Hepatocyte (in vitro differentiated cells): ENCODE measurements around the gene PRCC. TPM values are rescaled to one million over a fixed set of nuclear protein-coding genes. Genes with fewer than 3 reads are reported as not detected.
A peak's percentile ranks its signal among the peaks of the same experiment; 100 is the strongest.

Experiments used
- DNase-seq: peaks from one replicate; pipeline ENCODE4 v3.0.0-alpha.2; 2016; ENCODE audit warnings: low spot score
- H2AFZ ChIP-seq: fragments of 200-600 bp; sonication (generic); 2 replicates; pipeline ENCODE4 v1.6.0; 2016; ENCODE audit warnings: antibody characterized with exemption, mild to moderate bottlenecking
- H3K27ac ChIP-seq: fragments of 200-600 bp; sonication (generic); 2 replicates; pipeline ENCODE4 v1.5.1; 2016; ENCODE audit warnings: mild to moderate bottlenecking
- H3K27me3 ChIP-seq: fragments of 200-600 bp; sonication (generic); 2 replicates; pipeline ENCODE4 v1.6.1; 2016
- H3K36me3 ChIP-seq: fragments of 200-600 bp; sonication (generic); replicated peaks from 2 replicates; pipeline ENCODE4 v1.5.1; 2016; ENCODE audit warnings: low read depth; ENCODE audit not compliant: insufficient read depth
- H3K4me1 ChIP-seq: fragments of 200-600 bp; sonication (generic); 2 replicates; pipeline ENCODE4 v1.5.1; 2016; ENCODE audit warnings: mild to moderate bottlenecking, moderate library complexity; ENCODE audit not compliant: insufficient read depth
- H3K4me2 ChIP-seq: fragments of 200-600 bp; sonication (generic); 2 replicates; pipeline ENCODE4 v1.6.0; 2016
- H3K4me3 ChIP-seq: fragments of 200-600 bp; sonication (generic); 2 replicates; pipeline ENCODE4 v1.5.1; 2016; ENCODE audit warnings: mild to moderate bottlenecking
- H3K79me2 ChIP-seq: fragments of 200-600 bp; sonication (generic); 2 replicates; pipeline ENCODE4 v1.6.0; 2017; ENCODE audit warnings: mild to moderate bottlenecking
- H3K9me2 ChIP-seq: fragments of 200-600 bp; sonication (generic); replicated peaks from 2 replicates; pipeline ENCODE4 v1.6.0; 2017; ENCODE audit warnings: mild to moderate bottlenecking; ENCODE audit not compliant: insufficient read depth
- H3K9me3 ChIP-seq: fragments of 200-600 bp; sonication (generic); 2 replicates; pipeline ENCODE4 v1.5.1; 2016; ENCODE audit warnings: low read depth, mild to moderate bottlenecking
- H4K20me1 ChIP-seq: fragments of 200-600 bp; sonication (generic); 2 replicates; pipeline ENCODE4 v1.6.0; 2016; ENCODE audit warnings: mild to moderate bottlenecking; ENCODE audit not compliant: insufficient read depth, poor library complexity, severe bottlenecking
- EZH2 ChIP-seq: fragments of 200-600 bp; sonication (generic); IDR thresholded peaks from 2 replicates; pipeline ENCODE4 v1.6.1; 2016; ENCODE audit warnings: antibody characterized with exemption, mild to moderate bottlenecking, borderline replicate concordance
- EZH2phosphoT487 ChIP-seq: fragments of 200-600 bp; sonication (generic); IDR thresholded peaks from one replicate; pipeline ENCODE4 v1.6.1; 2018; ENCODE audit warnings: antibody characterized with exemption, mild to moderate bottlenecking, low read depth, moderate library complexity; ENCODE audit not compliant: unreplicated experiment, severe bottlenecking
- WGBS: methylation state at CpG from one replicate; pipeline ENCODE4 v1.1.6; 2016; ENCODE audit warnings: low lambda C conversion rate; ENCODE audit errors: missing lambda C conversion rate; 5-methylcytosine and 5-hydroxymethylcytosine counted together
- polyA plus RNA-seq: library from polyadenylated mRNA; unstranded; fragments of >200 nt; fragmentation: Nextera tagmentation; extraction: Ambion mirVana; gene quantifications from 2 replicates; pipeline ENCODE4 v1.2.1, GENCODE V29; 2016
- total RNA-seq: library from RNA; depleted of rRNA; stranded (reverse); fragments of >200 nt; gene quantifications from 2 replicates; pipeline ENCODE4 v1.2.3, GENCODE V29; 2014
- TF ChIP-seq, protein P1 (sequence below): fragments of 200-600 bp; sonication (generic); IDR thresholded peaks from 2 replicates; pipeline ENCODE4 v1.5.1; 2016; ENCODE audit warnings: antibody characterized with exemption, mild to moderate bottlenecking; ENCODE audit not compliant: poor library complexity

The PRCC gene
- total and polyA plus RNA-seq, 2 experiments from 2014 or later = 35.9 to 108 TPM

DNA sequence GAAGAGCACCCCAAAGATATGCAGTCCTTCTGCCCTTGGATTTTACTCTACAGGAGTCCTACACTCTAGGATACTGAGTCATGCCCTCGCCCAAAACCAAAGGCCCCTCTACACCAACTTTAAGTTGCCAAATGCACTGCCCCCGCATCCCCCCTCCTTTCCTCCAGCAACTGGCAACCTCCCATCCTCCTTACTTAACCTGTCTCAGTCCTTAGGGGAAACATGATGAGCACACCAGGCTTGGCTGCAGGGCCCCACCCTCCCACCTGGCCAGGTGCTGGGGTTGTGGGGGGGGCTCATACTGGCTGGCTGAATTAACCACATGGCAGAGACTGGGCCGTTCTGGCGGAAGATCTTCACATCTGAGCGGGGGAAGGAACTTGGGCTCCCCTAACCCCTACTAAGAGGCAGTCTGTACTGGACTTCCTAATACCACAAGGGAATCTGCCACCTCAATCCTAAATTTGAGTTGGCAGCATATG, 17.1 kb upstream of the PRCC start:
- 10% methylated on average over 5 of the region's 5 CpGs for WGBS
- no peak overlapping the region for H2AFZ ChIP-seq
- no peaks in the 10 kb centered on the region for H3K9me3 ChIP-seq

DNA sequence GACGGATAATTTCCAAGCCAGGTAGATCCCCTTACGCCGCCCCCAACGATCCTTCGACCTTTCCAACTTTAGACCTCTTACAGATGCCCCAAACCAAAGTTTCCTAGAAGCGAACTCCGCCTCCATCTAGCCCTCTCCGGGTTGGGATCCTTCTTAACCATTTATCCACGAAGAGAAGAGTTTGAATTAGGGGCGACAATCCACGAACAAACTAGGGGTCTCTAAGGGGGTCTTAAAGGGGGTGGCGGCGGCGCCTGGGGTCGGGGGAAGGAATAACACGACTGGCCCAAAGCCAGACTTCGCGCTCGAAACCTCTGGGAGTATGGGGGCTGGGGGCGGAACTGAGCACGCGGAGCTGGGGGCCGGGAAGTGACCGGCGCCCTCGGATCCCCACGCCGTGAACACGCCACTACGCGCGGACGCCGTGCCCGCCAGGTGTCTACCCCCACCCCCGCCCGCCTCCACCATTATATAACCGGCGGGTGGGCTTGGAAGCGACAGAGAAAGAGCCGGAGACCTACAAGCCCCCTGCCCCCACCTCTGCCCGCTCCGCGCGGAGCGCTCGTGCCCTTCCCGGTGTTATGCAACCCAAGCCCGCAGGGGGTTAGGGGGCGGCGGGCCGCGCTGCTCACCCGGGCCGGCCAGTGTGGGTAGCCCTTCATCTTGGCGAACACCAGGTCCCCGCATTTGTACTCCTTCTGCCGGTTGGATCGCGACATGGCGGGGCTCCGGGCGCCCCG, 16.5 kb upstream of the PRCC start:
- peak overlapping the region; percentile 50 for H3K4me3 ChIP-seq
- H3K79me2 ChIP-seq = peaks cover 69% of the 10 kb centered on the region
- H4K20me1 ChIP-seq = no peaks in the 10 kb centered on the region
- H3K9me2 ChIP-seq = no peaks in the 10 kb centered on the region
- H3K4me1 ChIP-seq = peaks cover 42% of the 10 kb centered on the region
- peak overlapping the region; percentile 10 for H2AFZ ChIP-seq
- peak overlapping the region; percentile 94 for H3K4me2 ChIP-seq
- H3K9me3 ChIP-seq = no peaks in the 10 kb centered on the region
- H3K36me3 ChIP-seq = no peaks in the 10 kb centered on the region
- no peaks in the 10 kb centered on the region for H3K27me3 ChIP-seq
- 2% methylated on average over 28 of the region's 64 CpGs for WGBS
- TF ChIP-seq EZH2 = no peak
- TF ChIP-seq, protein P1, sequence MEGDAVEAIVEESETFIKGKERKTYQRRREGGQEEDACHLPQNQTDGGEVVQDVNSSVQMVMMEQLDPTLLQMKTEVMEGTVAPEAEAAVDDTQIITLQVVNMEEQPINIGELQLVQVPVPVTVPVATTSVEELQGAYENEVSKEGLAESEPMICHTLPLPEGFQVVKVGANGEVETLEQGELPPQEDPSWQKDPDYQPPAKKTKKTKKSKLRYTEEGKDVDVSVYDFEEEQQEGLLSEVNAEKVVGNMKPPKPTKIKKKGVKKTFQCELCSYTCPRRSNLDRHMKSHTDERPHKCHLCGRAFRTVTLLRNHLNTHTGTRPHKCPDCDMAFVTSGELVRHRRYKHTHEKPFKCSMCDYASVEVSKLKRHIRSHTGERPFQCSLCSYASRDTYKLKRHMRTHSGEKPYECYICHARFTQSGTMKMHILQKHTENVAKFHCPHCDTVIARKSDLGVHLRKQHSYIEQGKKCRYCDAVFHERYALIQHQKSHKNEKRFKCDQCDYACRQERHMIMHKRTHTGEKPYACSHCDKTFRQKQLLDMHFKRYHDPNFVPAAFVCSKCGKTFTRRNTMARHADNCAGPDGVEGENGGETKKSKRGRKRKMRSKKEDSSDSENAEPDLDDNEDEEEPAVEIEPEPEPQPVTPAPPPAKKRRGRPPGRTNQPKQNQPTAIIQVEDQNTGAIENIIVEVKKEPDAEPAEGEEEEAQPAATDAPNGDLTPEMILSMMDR = no peak
- no peak for TF ChIP-seq EZH2phosphoT487
- peak; percentile 71 for DNase-seq
- peak overlapping the region; percentile 100 for H3K27ac ChIP-seq

More for the DNA sequence above, 17.1 kb upstream of the PRCC start:
- Histone ChIP-seq H3K4me1 (peaks cover 48% of the 10 kb centered on the region), H3K27ac (peak overlapping the region; percentile 100), H3K27me3 (no peaks in the 10 kb centered on the region), H4K20me1 (no peaks in the 10 kb centered on the region), H3K9me2 (no peaks in the 10 kb centered on the region), H3K36me3 (no peaks in the 10 kb centered on the region), H3K4me3 (peak overlapping the region; percentile 50), H3K79me2 (peaks cover 75% of the 10 kb centered on the region), H3K4me2 (peak overlapping the region; percentile 94)
- peak; percentile 67 for DNase-seq
- TF ChIP-seq EZH2 (no peak), EZH2phosphoT487 (no peak)
- TF ChIP-seq, protein P1 = no peak

DNA sequence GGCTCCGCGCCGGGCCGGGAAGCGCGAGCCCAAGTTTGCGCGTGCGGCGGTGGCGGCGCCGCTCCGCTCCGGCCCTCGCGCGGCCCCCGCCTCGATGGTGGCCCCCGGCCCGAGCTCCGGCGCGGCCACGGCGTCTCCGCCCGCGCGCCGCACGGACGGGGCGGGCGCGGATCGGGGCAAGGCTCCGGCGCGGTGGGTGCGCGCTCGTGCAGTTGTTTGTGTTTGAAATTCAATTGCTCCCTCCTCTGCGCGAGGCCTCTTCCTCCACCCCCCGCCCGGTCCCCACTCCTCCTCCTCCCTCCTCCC, 15.9 kb upstream of the PRCC start, which contains the start of gene HDGF:
HDGF (minus strand) TSS at position 225 of the 306 bp plus-strand sequence. CDS start 246 bp downstream, outside the sequence.
- peak within 1 kb of the TSS; percentile 95 for H3K4me3 ChIP-seq
- peaks cover 36% of the 10 kb centered on the region for H3K4me1 ChIP-seq
- H3K27me3 ChIP-seq = no peaks in the 10 kb centered on the region
- H3K79me2 ChIP-seq = peaks cover 67% of the 10 kb centered on the region
- H3K27ac ChIP-seq = peak within 1 kb of the TSS; percentile 100
- WGBS = 1% methylated on average over 17 of the region's 48 CpGs
- H3K36me3 ChIP-seq = no peaks in the 10 kb centered on the region
- no peak for DNase-seq
- H2AFZ ChIP-seq = peak within 1 kb of the TSS; percentile 98
- no peaks in the 10 kb centered on the region for H3K9me2 ChIP-seq
- peak within 1 kb of the TSS; percentile 94 for H3K4me2 ChIP-seq
- H3K9me3 ChIP-seq = no peaks in the 10 kb centered on the region
- TF ChIP-seq EZH2phosphoT487 = no peak
- no peaks in the 10 kb centered on the region for H4K20me1 ChIP-seq

DNA sequence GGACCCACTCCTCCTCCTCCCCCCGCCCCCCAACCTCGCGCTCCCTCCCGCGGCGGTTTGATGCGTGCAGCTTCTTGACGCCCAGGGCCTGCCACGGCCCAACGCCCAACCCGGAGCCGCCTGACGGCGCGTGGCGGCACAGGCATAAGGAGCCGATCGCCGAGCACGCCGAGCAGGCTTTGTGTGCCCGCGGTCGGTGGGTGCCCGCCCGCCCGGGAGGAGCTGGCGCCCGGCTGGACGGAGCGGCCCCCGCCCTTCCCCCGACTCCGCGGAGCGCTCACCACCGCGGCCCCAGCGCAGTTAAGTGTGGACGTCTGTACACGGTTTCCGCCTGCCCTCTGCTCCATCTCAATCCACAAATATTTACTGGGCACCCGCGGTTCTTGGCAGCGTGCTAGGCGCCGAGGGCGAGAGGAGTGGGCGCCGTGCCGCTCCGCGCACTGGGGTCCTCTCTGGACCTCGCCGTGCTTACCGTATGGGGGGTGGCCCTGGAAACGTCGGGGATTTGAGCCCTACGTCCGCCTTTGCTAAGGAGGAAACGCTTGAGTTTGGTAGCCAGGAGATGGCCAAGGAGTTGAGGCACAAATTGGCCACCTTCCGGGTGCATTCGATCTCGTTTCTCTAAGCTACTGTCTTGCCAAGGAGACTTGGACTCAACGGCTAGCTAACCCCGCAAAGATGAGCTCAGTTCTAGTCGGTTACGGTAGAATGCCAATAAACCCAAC, 15.4 kb upstream of the PRCC start:
- H3K4me3 ChIP-seq = peak overlapping the region; percentile 95
- TF ChIP-seq, protein P1 = no peak
- no peak for TF ChIP-seq EZH2
- TF ChIP-seq EZH2phosphoT487 = no peak
- H3K79me2 ChIP-seq = peaks cover 64% of the 10 kb centered on the region
- H3K27me3 ChIP-seq = no peaks in the 10 kb centered on the region
- 1% methylated on average over 43 of the region's 68 CpGs for WGBS
- H3K9me2 ChIP-seq = no peaks in the 10 kb centered on the region
- H4K20me1 ChIP-seq = no peaks in the 10 kb centered on the region
- DNase-seq = peak; percentile 98
- H3K27ac ChIP-seq = peak overlapping the region; percentile 100
- no peaks in the 10 kb centered on the region for H3K36me3 ChIP-seq
- H2AFZ ChIP-seq = peak overlapping the region; percentile 98
- peaks cover 32% of the 10 kb centered on the region for H3K4me1 ChIP-seq
- H3K9me3 ChIP-seq = no peaks in the 10 kb centered on the region
- peak overlapping the region; percentile 83 for H3K4me2 ChIP-seq
